HG03575 (cell line): ENCODE data around the gene PDE8B.

Experiments
- ATAC-seq: cut with Tn5 transposase; IDR thresholded peaks from one replicate; pipeline ENCODE4 v1.9.1; 2021; ENCODE audit not compliant: unreplicated experiment, insufficient number of reproducible peaks, low FRiP score; ENCODE audit errors: extremely low read depth

The PDE8B gene

DNA sequence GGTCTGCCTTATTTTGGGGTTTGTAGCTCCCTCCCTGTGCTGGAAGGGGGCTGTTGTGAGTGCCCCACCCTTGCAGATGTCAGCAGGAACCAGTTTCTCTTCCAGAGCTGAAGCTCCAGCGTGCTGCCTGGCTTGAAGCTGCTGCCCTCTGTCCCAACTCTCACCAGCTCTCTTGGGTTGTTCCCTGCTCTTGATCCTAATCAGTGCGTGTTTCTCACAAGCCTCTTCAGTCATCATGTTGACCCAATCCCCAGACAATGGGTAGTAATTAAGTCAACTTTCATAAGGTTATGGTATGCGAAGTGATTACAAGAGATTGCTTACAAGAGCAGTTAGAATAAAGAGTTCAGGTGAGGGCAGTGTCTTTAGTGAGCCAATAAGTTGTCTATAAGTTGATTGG lies 57.0 kb downstream of the PDE8B start:
- no peak for ATAC-seq

DNA sequence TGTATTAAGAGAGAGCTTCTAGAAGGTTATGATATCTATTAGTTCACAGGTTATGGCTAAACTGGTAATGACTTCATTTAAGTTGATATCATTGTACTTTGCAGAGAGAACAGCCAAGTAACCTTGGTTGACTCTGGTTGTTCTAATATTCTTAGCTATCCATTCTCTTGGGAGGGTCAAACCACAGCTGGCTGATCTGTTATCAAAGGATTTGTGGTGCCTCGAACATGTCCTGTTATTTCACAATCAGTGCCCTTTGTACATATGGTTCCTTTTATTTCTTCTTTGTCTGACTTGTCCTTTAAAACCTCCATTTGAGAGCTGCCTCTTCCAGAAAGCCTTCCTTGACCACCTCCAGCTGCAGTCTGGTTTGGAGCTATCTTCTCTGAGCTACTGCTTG lies 61.7 kb downstream of the PDE8B start:
- ATAC-seq: no peak

DNA sequence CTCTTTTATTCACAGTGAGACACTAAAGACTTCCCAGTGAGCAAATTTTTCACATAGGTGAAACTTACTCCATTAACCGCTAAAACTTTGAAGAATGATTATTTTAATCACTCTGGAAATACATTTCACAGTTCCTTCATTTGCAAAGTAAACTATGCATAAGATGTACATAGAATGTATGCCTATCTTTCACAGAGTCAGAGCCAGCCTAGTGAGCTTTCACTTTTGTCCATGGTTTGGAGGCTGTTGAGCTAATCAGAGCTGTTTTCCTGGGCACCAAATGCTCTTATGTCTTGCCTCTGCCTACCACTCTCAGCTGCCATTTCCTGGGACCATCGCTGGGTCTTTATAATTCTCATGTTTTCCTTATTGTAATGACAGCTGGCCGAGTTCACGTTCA lies 67.3 kb downstream of the PDE8B start:
- no peak for ATAC-seq

- no peak for ATAC-seq
These were observed 69.6 kb downstream of the PDE8B start for GRCh38 chr5:77280036-77280435.

GRCh38 chr5:77281969-77282336 lies 71.5 kb downstream of the PDE8B start:
- ATAC-seq: no peak

GRCh38 chr5:77282337-77283027 lies 72.0 kb downstream of the PDE8B start:
- no peak for ATAC-seq

DNA sequence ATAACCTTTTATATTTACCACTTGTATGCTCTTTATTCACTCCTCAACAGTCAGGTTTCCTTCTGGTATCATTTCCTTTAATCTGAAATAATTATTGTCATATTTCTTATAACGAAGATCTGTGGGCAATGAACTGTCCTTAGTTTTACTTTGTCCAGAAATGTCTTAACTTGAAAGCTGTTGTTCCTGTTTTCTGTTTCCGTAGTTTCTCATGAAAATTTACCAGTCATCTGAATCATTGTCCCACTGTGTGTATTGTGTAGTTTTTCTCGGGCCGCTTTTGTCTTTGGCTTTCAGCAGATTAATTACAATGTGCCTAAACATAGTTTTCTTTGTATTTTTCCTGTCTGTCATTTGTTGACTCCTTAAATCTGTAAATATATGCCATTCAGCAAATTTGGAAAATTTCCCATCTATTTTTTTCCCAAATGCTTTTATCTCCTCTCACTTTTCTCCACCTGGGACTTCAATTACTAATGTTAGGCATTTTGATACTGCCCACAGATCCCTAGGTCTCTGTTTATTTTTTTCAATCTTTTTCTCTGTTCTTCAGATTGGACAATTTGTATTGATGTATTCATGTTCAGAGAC lies 74.9 kb downstream of the PDE8B start:
- ATAC-seq: no peak

DNA sequence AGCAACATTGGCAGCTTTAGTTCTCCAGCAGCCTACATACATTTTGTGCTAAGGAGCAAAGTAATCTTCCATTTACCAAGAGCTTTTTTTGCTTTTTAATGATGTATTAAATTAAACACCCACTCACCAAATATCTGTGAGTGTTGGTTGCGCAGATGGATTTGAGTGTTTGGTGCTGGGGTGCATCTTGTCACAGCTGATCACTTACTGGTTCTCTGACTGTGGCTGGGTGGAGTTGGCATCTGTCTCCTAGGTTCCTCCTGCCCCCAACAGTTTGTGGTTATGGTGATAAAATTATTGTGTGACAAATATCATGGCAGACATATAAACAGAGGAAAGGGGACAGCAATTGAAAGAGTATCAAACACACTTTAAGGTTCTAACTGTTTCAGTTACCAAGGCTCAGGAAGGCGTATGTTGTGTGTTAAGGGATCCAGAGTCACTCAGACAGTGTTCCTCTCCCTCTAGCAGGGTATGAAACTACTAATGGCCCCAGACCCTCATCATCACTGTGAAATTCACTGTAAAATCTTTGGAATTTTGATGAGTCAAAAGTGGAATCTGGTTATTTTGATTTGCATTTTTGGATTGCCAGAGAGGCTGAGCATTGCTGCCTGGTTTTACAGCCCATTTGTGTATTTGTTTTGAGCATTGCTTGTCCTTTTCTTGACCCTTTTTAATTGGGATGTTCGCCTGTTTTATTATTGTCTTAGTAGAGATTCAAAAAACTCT lies 81.7 kb downstream of the PDE8B start:
- ATAC-seq: no peak

DNA sequence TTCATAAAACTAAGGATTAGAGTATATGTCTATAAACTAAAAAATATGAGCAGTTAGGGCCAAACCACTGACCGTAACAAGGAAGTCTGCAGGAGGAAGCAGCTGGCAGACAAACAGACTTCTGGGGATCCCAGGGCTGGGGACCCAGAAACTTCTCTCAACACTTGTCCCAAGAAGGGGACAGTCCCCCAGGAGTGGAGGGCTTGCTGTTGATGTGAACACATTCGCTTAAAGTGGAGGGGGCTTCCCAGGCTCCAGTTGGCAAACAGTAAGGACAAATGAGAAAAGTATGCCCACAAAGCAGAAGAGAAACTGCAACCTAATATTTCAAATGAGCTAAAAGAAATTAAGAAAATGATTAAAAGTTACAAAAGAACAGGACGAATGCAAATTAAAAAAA lies 83.7 kb downstream of the PDE8B start:
- ATAC-seq: no peak

DNA sequence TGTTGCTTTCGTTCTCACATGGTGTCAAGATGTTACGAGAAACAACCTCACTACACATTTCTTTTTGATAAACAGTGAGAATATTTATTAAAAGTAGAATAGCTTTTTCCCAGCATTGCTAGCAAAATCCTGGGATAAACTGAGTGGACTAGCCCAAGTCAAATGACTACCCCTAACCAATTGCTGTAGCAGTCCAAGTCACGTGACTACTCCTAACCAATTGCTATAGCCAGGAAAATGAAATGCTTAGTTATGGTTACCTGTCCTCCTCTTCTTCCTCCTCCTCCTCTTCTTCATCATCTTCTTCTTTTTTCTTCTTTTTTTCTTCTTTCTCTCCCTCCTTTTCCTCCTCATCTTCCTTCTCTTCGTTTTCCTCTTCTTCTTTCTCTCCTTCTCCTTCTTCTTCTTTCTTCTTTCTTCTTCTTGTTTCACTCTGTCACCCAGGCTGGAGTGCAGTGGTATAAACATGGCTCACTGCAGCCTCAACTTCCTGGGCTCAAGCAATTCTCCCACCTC lies 85.4 kb downstream of the PDE8B start:
- ATAC-seq: no peak

DNA sequence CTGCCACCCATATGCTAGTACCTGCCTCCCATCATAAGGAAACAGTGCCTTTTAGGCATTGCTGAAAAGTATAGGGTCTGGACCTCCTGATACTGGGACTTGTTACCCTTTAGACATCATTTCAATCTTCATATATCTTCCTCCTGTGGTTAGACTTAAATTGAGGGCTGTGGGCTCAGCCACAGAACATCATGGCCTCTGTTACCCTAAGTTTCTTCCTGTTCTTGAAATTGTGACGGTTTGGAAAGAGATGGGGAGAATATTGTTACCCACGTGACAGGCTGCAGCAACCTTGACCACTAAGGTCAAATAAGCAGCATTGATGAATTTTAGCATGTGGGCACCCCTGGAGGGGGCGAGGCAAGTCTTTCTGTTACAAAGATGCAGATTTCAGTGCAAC lies 87.7 kb downstream of the PDE8B start:
- ATAC-seq: no peak

GRCh38 chr5:77300451-77300850 lies 90.0 kb downstream of the PDE8B start:
- no peak for ATAC-seq

DNA sequence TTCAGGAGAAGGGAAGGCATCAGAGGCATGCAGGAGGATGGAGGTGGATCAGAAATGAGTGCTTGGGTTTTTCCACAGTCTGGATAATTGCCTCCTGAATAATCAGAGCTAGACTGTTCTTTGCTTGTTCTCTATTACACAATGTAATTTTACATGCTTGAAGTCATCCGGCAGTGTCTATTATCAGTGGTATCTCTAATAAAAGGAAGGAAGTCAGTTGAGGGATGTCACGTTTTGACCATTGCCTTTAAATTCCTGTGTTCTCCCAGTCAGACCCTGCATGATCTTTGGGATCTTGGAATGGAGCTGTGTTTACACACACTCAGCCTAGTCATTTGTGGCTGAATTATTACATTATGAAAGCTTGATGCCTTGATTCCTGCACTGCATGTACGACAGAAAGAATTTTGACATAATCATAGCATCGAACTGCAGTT lies 91.0 kb downstream of the PDE8B start:
- no peak for ATAC-seq

- no peak for ATAC-seq
These were observed 91.8 kb downstream of the PDE8B start for GRCh38 chr5:77302247-77302646.

DNA sequence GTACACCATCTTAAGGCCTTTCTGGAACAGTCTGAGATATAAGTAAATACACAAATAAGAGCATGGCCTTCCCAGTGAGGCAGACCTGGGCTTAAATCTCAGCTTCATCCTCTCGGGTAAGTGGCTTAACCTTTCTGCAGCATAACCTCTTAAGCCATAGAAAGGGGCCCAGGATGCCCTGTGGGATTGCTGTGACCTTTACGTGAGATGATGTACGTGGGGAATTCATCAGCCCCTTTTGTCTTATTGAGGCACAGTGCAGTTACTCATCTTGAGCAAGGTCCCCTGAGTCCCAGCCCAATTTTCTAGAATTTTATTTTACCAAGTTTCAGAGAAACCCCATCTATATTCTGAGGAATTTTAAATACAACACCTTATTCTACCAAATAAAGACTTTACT lies 92.2 kb downstream of the PDE8B start:
- ATAC-seq: no peak

- ATAC-seq: no peak
These were observed 93.9 kb downstream of the PDE8B start for GRCh38 chr5:77304388-77304787.

- no peak for ATAC-seq
These were observed 94.9 kb downstream of the PDE8B start for GRCh38 chr5:77305222-77305846.

- no peak for ATAC-seq
These were observed 95.5 kb downstream of the PDE8B start for GRCh38 chr5:77305956-77306355.

- no peak for ATAC-seq
These were observed 96.1 kb downstream of the PDE8B start for GRCh38 chr5:77306531-77306930.
